ENCODE measurements around the gene SHCBP1.

DNA sequence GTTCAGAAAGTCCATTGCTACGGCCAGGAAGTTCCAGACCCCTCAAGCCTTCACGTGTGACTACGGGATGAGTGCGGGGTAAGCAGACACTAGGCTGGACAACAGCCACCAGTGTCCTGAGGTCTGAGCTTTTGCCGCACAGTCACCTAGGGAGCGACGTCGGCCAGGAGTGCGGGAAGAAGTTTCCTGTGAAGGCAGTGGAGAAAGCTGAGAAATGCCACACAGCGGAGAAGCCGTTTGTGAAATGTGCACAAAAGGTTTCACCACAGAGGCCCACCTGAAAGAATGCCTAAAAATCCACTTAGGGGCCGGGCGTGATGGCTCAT is 47.4 kb downstream of the SHCBP1 start:
- TF ChIP-seq POLR2A (IDR thresholded peaks at IDR 0.05) (no peak), POLR2AphosphoS5 (IDR thresholded peaks at IDR 0.05) (no peak)
- TF ChIP-seq, protein P1, sequence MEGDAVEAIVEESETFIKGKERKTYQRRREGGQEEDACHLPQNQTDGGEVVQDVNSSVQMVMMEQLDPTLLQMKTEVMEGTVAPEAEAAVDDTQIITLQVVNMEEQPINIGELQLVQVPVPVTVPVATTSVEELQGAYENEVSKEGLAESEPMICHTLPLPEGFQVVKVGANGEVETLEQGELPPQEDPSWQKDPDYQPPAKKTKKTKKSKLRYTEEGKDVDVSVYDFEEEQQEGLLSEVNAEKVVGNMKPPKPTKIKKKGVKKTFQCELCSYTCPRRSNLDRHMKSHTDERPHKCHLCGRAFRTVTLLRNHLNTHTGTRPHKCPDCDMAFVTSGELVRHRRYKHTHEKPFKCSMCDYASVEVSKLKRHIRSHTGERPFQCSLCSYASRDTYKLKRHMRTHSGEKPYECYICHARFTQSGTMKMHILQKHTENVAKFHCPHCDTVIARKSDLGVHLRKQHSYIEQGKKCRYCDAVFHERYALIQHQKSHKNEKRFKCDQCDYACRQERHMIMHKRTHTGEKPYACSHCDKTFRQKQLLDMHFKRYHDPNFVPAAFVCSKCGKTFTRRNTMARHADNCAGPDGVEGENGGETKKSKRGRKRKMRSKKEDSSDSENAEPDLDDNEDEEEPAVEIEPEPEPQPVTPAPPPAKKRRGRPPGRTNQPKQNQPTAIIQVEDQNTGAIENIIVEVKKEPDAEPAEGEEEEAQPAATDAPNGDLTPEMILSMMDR (IDR thresholded peaks at IDR 0.05 in 8 of 11, conservative IDR thresholded peaks at IDR 0.05 in 3 of 11): no peak

All from spleen (tissue), 7 donors.